Left ventricle myocardium inferior (tissue), 1 donor: ENCODE data around the gene ZNRF3. TPM values are rescaled to one million over a fixed set of nuclear protein-coding genes. Genes with fewer than 3 reads are reported as not detected.

Experiments
- DNase-seq: peaks from one replicate; pipeline ENCODE4 v3.0.0-alpha.2; 2020
- H3K27ac ChIP-seq: fragments of 200-600 bp; replicated peaks from 2 replicates; pipeline ENCODE4 v1.8.0; 2021
- H3K27me3 ChIP-seq: fragments of 200-600 bp; 2 replicates; pipeline ENCODE4 v1.8.0; 2021; ENCODE audit warnings: low read depth
- H3K36me3 ChIP-seq: fragments of 200-600 bp; 2 replicates; pipeline ENCODE4 v1.8.0; 2021
- H3K4me1 ChIP-seq: fragments of 200-600 bp; 2 replicates; pipeline ENCODE4 v1.8.0; 2021
- H3K4me3 ChIP-seq: fragments of 200-600 bp; 2 replicates; pipeline ENCODE4 v1.8.0; 2021; ENCODE audit warnings: mild to moderate bottlenecking, moderate library complexity
- H3K9me3 ChIP-seq: fragments of 200-600 bp; replicated peaks from 2 replicates; pipeline ENCODE4 v1.8.0; 2021
- intact Hi-C: fragments of 100-400 bp; cut with micrococcal nuclease; formaldehyde crosslinking; loops from one replicate; pipeline ENCODE4 v1.11.0; 2022
- total RNA-seq: library from RNA; stranded (reverse); fragmentation: NEBNext Ultra II Directional; extraction: Animal tissue kit (Norgen Biotek cat#: 25700); gene quantifications from one replicate; pipeline ENCODE4 v1.2.1, GENCODE V29; 2021
- TF ChIP-seq, protein P1 (sequence below): fragments of 200-600 bp; IDR thresholded peaks from 2 replicates; pipeline ENCODE4 v1.8.0; 2021; ENCODE audit warnings: antibody characterized with exemption, mild to moderate bottlenecking, borderline replicate concordance
- donor health status: DM: no; HTN: yes; CAD: no; lungs with severe emphysema.

ZNRF3 gene
- total RNA-seq, 1 donor from 2014 or later = 6.3 TPM

DNA sequence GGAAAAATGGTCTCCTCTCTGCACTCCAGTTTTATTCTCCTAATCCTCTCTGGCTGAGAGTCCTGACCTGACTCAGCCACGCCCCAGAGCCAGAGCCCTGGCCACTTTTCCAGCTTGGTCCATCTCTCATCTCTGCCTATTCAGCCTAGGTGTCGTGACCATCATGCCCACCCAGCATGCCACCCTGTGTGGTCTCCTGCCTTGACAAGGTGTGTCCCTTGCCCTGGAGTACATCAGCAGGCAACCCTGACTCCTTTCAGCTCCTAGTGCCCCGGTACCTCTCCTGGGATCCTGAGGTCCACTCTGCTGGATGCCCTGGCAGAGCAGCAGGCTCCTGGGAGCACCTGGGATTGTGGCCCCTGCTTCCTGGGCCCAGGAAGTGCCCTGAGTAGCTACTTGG lies 52.8 kb downstream of the ZNRF3 start:
- H3K4me1 ChIP-seq = no peaks in the 10 kb centered on the region
- TF ChIP-seq, protein P1, sequence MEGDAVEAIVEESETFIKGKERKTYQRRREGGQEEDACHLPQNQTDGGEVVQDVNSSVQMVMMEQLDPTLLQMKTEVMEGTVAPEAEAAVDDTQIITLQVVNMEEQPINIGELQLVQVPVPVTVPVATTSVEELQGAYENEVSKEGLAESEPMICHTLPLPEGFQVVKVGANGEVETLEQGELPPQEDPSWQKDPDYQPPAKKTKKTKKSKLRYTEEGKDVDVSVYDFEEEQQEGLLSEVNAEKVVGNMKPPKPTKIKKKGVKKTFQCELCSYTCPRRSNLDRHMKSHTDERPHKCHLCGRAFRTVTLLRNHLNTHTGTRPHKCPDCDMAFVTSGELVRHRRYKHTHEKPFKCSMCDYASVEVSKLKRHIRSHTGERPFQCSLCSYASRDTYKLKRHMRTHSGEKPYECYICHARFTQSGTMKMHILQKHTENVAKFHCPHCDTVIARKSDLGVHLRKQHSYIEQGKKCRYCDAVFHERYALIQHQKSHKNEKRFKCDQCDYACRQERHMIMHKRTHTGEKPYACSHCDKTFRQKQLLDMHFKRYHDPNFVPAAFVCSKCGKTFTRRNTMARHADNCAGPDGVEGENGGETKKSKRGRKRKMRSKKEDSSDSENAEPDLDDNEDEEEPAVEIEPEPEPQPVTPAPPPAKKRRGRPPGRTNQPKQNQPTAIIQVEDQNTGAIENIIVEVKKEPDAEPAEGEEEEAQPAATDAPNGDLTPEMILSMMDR = no peak
- H3K9me3 ChIP-seq = no peaks in the 10 kb centered on the region
- intact Hi-C loops = no loop called here
- H3K4me3 ChIP-seq = no peak overlapping the region
- no peaks in the 10 kb centered on the region for H3K27me3 ChIP-seq
- no peak overlapping the region for H3K27ac ChIP-seq
- H3K36me3 ChIP-seq = no peaks in the 10 kb centered on the region
- no peak for DNase-seq

DNA sequence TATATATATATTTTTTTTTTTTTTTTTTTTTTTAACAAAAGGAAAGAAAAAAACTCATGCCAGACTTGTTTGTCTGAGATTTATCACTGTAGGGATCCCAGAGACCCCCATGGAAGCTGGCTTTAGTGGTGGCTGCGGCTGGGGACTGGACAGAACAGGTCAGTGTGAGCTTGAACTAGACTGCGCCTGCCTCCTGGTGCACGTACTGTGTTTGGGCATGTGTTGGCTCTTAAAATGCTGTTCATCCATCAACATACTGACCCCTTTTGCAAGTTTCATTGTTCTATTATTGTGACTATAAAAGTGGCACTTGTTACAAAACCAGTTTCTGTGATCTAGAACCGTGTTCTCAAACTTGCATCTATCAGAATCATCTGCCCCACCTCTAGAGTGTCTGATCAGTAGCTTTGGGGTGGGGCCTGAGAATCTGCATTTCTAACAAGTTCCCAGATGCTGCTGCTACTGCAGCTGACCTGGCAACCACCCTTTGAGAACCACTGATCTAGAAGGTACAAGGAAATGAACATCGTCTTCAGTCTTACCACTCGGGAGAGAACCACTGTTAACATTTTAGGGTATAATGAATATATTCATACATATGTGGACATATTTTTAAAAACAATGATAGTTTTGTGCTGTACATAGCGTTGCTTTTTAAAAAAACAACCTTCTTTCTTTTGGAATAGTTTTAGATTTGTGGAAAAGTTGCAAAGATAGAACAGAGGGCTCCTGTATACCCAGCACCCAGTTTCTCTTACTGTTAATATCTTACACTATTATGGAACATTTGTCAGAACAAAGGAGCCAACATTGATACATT lies 54.0 kb downstream of the ZNRF3 start:
- Histone ChIP-seq H3K27ac (no peak overlapping the region), H3K9me3 (no peaks in the 10 kb centered on the region), H3K36me3 (no peaks in the 10 kb centered on the region), H3K27me3 (no peaks in the 10 kb centered on the region), H3K4me1 (no peaks in the 10 kb centered on the region), H3K4me3 (no peak overlapping the region)
- TF ChIP-seq, protein P1 = no peak
- DNase-seq = no peak
- intact Hi-C loops = no loop called here

DNA sequence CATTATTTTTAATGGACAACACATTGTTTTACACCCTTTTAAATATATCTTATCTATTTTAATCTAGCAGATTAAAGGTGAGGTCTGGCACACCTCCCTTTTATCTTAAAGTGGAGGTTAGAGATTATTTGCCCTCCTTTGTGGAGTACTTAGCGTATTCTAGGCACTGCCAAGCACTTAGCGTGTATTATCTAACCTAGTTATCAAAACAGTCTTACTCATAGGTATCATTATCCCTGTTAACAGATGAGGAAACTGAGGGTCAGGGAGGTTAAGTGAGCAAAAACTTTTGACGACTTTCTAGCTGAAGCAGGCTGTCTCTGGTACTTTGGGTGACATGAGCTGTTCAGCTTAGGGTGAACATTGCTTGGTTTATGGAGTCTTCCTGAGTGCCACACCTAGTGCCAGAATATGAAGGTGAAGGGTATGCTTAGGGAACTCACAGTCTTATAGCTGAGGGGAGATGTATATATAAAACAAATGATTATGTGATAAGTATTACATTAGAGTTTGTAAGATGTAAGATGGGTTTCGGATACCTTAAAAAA lies 55.0 kb downstream of the ZNRF3 start:
- intact Hi-C loops = no loop called here
- Histone ChIP-seq H3K9me3 (no peaks in the 10 kb centered on the region), H3K4me3 (no peak overlapping the region), H3K27ac (no peak overlapping the region), H3K36me3 (no peaks in the 10 kb centered on the region), H3K27me3 (no peaks in the 10 kb centered on the region), H3K4me1 (peaks cover 9% of the 10 kb centered on the region)
- TF ChIP-seq, protein P1 = no peak
- DNase-seq = no peak

DNA sequence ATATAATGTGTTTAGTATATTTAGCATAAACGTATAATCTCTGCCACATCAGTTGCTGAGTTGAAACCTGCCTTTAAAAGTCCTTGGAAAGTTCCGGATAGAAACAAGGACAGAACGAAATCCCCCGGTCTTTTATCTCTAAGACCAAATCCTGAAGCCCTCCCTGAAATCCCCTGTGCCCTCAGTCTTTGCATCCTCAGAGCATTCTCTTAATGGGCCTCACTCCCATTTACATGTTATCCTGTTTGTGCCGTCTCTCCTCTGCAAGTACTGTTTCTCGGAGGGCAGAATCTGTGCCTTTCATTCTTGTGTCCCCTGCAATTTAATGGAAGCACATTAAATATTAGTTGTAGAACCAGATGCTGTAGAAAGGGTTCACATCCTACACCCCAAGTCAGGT lies 56.0 kb downstream of the ZNRF3 start:
- intact Hi-C loops = no loop called here
- no peaks in the 10 kb centered on the region for H3K36me3 ChIP-seq
- H3K27me3 ChIP-seq = no peaks in the 10 kb centered on the region
- H3K27ac ChIP-seq = no peak overlapping the region
- peaks cover 16% of the 10 kb centered on the region for H3K4me1 ChIP-seq
- no peak for DNase-seq
- H3K4me3 ChIP-seq = no peak overlapping the region
- no peaks in the 10 kb centered on the region for H3K9me3 ChIP-seq
- TF ChIP-seq, protein P1 = no peak

DNA sequence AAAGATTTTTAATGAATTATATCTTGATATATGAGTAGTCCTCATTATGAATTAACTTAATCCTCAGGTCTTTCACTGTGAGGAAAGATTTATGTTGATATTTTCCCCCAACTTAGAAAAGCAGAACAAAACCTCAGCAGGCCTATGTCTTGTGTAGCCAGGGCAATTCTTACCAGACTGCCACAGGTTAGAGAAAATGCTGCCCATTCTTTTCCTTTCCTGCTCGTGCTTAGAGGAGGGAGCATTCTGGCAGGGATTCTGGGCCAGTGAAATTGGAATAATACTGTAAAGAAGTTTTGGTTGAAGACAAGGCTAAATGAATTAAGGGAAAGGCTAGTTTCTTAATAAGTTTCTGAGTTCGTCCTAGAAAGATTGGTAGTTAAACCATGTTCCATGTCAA lies 56.6 kb downstream of the ZNRF3 start:
- Histone ChIP-seq H3K9me3 (no peaks in the 10 kb centered on the region), H3K36me3 (no peaks in the 10 kb centered on the region), H3K4me1 (peaks cover 16% of the 10 kb centered on the region), H3K27me3 (no peaks in the 10 kb centered on the region), H3K4me3 (no peak overlapping the region), H3K27ac (no peak overlapping the region)
- intact Hi-C loops = no loop called here
- DNase-seq = no peak
- TF ChIP-seq, protein P1 = no peak
